Pons (tissue), 1 donor: ENCODE measurements around the gene NOC4L.

Source experiments
- DNase-seq: peaks from one replicate; pipeline ENCODE4 v3.0.0-alpha.2; 2016; ENCODE audit warnings: low spot score

Gene NOC4L

DNA sequence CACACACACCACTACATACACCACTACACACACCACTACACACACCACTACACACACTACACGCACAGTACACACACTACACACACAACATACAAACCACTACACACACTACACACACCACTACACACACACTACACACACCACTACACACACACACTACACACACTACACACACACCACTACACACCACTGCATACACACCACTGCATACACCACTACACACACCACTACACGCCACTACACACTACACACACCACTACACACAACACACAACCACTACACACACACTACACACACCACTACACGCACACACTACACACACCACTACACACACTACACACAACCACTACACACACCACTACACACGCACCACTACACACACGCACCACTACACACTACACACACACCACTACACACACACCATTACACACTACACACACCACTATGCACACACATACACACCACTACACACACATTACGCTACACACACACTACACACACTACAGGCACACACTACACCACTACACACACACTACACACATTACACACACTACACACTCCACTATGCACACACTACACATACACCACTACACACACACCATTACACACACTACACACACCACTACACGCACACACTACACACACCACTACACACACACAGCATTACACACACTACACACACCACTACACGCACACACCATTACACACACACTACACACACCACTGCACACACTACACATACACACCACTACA lies 12.5 kb downstream of the NOC4L start:
- no peak for DNase-seq

- DNase-seq, result no peak
Observed at GRCh38 chr12:132157733-132158409, 13.6 kb downstream of the NOC4L start.

DNA sequence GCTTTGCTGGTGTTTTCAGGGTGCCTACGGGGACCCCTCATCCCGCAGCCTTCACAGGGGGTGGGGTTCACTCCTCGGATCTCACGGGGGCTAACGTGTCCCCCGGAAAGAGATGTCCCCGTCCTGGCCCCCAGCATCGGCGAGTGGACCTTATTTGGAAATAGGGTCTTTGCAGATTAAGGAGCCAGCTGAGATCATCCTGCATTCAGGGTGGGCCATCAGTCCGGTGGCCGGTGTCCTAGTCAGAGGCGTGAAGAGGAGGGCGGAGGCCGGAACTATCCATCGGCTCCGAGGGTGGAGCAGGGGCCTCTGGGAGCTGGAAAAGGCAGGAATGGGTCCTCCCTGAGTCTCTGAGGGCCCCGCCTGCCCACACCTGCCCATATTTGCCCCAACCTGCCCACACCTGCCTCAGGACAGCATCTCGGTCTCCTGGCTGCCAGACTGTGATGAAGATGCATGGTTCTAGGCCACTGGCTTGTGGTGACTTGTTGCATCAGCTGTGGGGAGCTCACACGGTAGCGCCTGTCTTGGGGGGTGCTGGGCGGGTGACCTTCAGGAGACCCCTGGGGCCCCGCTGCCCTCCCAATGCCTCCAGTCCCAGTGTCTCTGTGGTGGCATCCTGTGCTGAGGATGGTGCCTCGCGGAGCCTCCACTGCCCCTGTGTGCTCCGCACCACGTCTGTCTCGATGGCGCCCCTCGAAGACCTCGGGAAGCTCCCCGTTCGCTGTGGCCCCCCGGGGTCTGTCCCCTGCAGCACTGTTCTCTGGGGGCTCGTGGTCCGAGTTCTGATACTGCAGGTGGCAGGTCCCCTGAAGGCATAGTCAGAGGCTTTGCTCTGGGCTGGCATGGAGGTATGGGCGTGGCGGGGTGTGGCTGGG lies 14.7 kb downstream of the NOC4L start:
- DNase-seq, result no peak

GRCh38 chr12:132159555-132160003 lies 15.3 kb downstream of the NOC4L start:
- no peak for DNase-seq

DNA sequence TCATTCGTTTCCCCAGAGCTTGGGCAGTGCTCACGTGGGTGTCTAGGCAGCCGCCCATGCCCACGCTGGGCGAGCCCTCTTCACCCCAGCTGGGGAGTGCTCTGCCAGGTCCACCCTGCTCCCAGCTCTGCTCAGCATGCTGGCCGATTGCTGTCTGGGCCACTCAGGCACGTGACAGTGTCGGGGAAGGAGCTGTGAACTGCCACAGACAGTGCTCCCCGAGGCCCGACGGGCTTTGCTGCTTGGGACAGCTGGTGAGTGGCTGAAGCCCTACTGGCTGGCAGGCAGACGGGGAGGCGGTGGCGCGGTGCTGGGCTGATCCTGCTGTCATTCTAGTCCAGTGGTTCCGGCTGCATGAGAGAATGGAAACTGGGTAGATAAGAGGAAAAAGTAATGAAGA lies 15.8 kb downstream of the NOC4L start:
- no peak for DNase-seq

DNA sequence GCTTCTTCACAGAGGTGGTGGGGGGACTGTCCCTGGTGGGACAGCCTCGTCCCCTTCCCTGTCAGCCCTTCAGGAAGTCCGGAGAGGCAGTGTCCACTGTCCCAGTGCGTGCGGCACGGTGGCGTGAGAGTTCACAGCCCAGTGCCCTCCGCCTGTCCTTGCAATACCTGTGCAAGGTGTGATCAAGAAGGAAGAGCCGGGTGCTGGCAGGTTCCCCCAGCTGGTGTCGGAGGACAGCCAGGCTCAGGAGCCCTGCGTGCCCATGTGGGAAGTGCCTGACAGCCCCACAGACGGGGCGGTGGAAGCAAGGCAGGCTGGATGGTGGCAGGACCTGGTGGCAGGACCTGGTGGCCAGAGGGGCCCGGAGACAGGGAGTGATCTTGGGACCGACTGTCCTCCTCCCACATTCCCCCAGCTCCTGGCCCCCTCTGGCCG lies 16.4 kb downstream of the NOC4L start:
- DNase-seq, result no peak

DNA sequence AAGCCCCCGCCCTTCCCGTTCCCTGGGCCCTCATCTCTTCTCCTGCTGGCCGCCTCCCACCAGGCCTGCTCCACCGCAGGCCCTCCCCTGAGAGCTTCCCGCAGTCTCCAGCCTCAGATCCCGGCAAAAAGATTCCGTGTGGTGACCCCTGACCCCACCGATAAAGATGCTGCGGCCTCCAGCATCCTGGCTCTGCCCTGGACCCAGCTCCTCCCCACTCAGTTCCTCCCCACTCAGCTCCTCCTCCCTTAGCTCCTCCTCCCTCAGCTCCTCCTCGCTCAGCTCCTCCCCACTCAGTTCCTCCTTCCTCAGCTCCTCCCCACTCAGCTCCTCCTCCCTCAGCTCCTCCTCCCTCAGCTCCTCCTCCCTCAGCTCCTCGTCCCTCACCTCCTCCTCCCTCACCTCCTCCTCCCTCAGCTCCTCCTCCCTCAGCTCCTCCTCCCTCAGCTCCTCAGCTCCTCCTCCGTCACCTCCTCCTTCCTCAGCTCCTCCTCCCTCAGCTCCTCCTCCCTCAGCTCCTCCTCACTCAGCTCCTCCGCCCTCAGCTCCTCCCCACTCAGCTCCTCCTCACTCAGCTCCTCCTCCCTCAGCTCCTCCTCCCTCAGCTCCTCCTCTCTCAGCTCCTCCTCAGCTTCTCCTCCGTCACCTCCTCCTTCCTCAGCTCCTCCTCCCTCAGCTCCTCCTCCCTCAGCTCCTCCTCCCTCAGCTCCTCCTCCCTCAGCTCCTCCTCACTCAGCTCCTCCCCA lies 17.0 kb downstream of the NOC4L start:
- no peak for DNase-seq

GRCh38 chr12:132161796-132162507 lies 17.7 kb downstream of the NOC4L start:
- DNase-seq, result no peak

DNA sequence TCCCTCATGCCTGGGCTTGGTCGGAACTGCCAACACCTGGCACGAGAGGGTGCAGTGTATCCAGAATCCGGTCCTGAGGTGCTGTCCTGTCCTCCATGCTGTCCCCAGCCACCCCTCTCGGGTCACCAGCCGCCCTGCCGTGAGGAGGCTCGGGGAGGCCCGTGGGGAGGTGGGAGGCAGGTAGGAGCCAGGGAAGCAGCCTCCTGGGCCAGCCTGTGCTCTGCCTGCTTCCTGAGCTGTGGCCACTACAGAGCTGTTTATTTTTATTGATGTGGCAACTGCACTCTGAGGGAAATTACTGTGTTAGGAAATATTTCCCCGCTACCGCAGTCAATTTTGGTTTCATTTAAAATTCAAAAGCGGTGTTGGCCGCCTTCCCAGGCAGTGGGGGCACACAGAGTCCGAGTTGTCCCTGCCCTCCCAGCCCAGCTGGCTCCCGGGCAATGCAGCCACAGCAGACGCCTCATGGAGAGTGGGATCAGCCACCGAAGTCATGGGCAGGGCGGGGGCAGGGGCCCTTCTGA lies 18.3 kb downstream of the NOC4L start:
- no peak for DNase-seq

- no peak for DNase-seq
Observed at GRCh38 chr12:132163041-132163910, 19.0 kb downstream of the NOC4L start.

- no peak for DNase-seq
Observed at GRCh38 chr12:132163911-132164288, 19.6 kb downstream of the NOC4L start.

GRCh38 chr12:132164426-132164825 lies 20.2 kb downstream of the NOC4L start:
- no peak for DNase-seq

GRCh38 chr12:132165584-132165983 lies 21.3 kb downstream of the NOC4L start:
- no peak for DNase-seq

GRCh38 chr12:132166093-132166492 lies 21.8 kb downstream of the NOC4L start:
- no peak for DNase-seq

- DNase-seq, result no peak
Observed at GRCh38 chr12:132166801-132167591, 22.7 kb downstream of the NOC4L start.

GRCh38 chr12:132167611-132168310 lies 23.5 kb downstream of the NOC4L start:
- no peak for DNase-seq

DNA sequence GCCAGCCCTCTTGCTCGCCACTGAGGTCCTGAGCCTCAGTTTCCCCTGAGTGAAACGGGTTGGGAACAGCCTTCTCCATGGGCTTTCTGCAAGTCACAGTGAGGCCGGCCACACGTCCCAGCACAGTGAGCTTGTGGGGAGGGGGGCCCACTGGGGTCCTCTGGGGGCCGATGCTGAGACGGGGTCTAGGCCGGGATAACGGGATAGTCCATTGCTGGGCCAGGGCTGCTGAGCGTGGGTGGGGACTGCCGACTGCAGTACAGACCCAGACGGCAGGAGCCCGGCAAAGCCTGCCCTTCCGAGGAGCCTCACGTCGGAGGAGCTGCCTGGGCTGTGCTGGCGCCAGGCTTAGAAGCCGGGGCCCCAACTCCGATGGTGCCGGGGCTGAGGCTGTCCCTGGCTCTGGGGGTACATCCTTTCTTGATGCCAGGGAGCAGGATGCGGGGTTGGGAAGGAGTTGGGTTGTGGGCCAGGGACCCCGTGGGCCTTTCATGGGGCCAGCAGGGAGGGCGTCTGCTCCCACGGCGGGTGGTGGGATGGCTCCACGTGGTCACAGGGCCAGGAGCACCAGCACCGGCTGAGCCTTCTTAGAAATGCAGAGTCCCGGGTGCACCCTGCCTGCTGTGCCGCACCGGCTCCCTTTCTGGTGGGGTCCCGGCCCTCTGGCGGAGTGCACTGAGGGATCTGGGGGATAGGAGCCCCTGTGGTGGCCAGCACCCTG lies 24.2 kb downstream of the NOC4L start:
- no peak for DNase-seq

DNA sequence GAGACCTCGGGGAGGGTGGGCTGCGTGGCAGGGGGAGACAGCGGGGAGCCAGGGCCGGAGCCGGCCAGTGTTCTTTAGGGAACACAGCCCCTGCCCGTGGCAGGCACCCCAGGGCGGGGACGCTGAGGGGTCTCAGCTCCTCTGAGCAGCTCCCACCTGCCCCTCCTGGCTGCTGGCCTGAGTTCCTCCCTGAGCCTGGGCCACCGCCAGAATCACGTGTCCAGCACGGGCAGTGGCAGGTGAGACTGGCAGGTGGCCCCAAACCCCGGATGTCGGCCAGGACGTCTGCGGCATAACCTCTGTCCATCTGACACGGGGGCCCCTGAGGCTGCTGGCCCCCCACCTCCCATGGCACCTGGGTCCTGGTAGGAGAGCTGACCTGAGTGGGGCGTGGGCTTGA lies 25.1 kb downstream of the NOC4L start:
- DNase-seq, result no peak
